Vagina (tissue), 2 donors: ENCODE data around the gene ACVRL1. TPM values are rescaled to one million over a fixed set of nuclear protein-coding genes. Genes with fewer than 3 reads are reported as not detected.

Experiments used
- DNase-seq, 2 donors: peaks; one replicate each; pipeline ENCODE4 v3.0.0-alpha.2; 2017; ENCODE audit errors: extremely low spot score in 2 of 2
- H3K27ac ChIP-seq: fragments of 200-600 bp; sonication (generic); one replicate; pipeline ENCODE4 v1.5.1; 2019
- H3K27me3 ChIP-seq: fragments of 200-600 bp; sonication (generic); one replicate; pipeline ENCODE4 v1.5.1; 2019
- H3K36me3 ChIP-seq, 2 donors: fragments of 200-600 bp; sonication (generic); one replicate each; pipeline ENCODE4 v1.5.1; 2017 to 2019
- H3K4me1 ChIP-seq: fragments of 200-600 bp; sonication (generic); one replicate; pipeline ENCODE4 v1.5.1; 2019
- H3K4me3 ChIP-seq, 2 donors: fragments of 200-600 bp; sonication (generic); 1 replicate in 1 of 2; 2 replicates in 1 of 2; pipeline ENCODE4 v1.5.1; 2016 to 2019
- H3K9me3 ChIP-seq: fragments of 200-600 bp; sonication (generic); one replicate; pipeline ENCODE4 v1.5.1; 2019
- POLR2A ChIP-seq, 2 donors: fragments of 450-650 bp; IDR thresholded peaks; one replicate each; pipeline ENCODE4 v1.6.1; 2017; ENCODE audit warnings: antibody characterized with exemption in 2 of 2, mild to moderate bottlenecking in 2 of 2, moderate library complexity in 2 of 2
- POLR2AphosphoS5 ChIP-seq, 2 donors: sonication (generic); formaldehyde crosslinking; IDR thresholded peaks; one replicate each; pipeline ENCODE4 v1.9.0; 2017; ENCODE audit warnings: antibody characterized with exemption in 2 of 2, mild to moderate bottlenecking in 2 of 2, low read depth in 1 of 2; ENCODE audit not compliant: insufficient read depth in 1 of 2
- intact Hi-C: fragments of 100-400 bp; cut with DNase I; formaldehyde crosslinking; loops from one replicate; pipeline ENCODE4 v1.15.1; 2023
- total RNA-seq: library from RNA; depleted of rRNA; stranded (reverse); fragments of >200 nt; gene quantifications from one replicate; pipeline ENCODE4 v1.2.3, GENCODE V29; 2016
- TF ChIP-seq, protein P1 (sequence below), 3 experiments: fragments of 450-650 bp in 2 of 3; fragments of 200-600 bp in 1 of 3; sonication (generic) in 1 of 3; IDR thresholded peaks; one replicate each; pipeline ENCODE4 v1.5.1; 2017 to 2019; ENCODE audit warnings: antibody characterized with exemption in 3 of 3, mild to moderate bottlenecking in 2 of 3, moderate library complexity in 2 of 3

The ACVRL1 gene
- total RNA-seq, 1 donor from 2014 or later: 115 TPM

DNA sequence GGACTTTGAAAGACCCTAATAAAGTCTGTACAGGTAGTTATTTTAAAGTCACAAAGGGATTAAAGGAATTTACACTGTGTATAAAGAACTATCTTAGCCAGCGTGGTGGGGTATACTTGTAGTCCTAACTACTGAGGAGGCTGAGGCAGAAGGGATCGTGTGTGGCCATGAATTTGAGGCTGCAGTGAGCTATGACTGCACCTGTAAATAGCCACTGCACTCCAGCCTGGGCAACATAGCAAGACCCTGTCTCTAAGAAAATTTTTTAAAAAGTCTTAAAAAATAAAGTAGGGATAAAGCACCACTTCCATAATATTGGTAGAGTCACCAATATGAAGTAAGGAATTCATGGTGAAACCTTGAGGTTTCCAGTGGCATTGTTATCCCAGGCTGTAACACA is 62.3 kb downstream of the ACVRL1 start:
- H3K4me1 ChIP-seq: peaks cover 53% of the 10 kb centered on the region
- no peaks in the 10 kb centered on the region for H3K27me3 ChIP-seq
- H3K9me3 ChIP-seq: no peaks in the 10 kb centered on the region
- no peaks in the 10 kb centered on the region for H3K36me3 ChIP-seq
- no peak overlapping the region for H3K27ac ChIP-seq
- DNase-seq: no peak
- intact Hi-C loops: no loop called here
- H3K4me3 ChIP-seq: no peak overlapping the region
- TF ChIP-seq POLR2A (IDR thresholded peaks at IDR 0.05) (no peak), POLR2AphosphoS5 (IDR thresholded peaks at IDR 0.05; ENCODE audit: insufficient read depth in 1 of 2, low read depth in 1 of 2) (no peak)
- TF ChIP-seq, protein P1, sequence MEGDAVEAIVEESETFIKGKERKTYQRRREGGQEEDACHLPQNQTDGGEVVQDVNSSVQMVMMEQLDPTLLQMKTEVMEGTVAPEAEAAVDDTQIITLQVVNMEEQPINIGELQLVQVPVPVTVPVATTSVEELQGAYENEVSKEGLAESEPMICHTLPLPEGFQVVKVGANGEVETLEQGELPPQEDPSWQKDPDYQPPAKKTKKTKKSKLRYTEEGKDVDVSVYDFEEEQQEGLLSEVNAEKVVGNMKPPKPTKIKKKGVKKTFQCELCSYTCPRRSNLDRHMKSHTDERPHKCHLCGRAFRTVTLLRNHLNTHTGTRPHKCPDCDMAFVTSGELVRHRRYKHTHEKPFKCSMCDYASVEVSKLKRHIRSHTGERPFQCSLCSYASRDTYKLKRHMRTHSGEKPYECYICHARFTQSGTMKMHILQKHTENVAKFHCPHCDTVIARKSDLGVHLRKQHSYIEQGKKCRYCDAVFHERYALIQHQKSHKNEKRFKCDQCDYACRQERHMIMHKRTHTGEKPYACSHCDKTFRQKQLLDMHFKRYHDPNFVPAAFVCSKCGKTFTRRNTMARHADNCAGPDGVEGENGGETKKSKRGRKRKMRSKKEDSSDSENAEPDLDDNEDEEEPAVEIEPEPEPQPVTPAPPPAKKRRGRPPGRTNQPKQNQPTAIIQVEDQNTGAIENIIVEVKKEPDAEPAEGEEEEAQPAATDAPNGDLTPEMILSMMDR (IDR thresholded peaks at IDR 0.05): no peak

DNA sequence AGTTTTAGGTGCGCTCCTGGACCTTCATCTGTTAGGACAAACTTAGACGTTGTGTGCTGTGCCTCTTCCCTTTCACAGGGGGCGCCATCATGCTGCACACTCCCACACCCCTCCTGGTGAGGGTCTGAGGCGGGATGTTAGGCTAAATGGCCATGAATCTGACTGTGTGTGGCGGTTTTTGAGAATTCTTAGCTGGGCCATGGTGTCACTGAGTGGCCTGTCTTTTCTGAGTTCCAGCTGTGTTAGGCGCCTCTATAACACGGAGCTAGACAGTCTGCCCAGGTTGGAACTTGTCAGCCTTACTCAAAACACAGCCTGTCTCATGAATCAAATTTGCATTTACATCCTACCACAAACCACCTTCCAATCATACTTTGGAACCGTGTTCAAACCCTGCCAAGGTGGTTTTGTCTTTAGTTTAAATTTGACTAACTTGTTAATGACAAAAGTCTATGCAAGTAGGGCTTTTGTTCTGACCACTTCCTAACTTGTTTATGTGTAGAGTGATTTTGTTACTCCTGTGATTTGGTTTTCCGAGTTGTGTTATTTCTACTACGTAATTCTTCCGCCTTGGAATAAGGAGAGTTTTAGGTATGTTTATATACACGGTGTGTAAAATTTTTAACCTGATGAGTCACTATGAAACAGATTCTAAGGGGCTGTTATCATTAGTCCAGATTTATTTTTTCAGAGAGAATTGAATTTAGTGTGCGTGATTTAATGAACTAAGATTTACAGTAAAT is 63.8 kb downstream of the ACVRL1 start:
- Histone ChIP-seq H3K4me3 (no peak overlapping the region), H3K9me3 (no peaks in the 10 kb centered on the region), H3K27ac (peak overlapping the region; percentile 12), H3K36me3 (peaks cover 0 to under 1% of the 10 kb centered on the region in 2 donors), H3K4me1 (peaks cover 56% of the 10 kb centered on the region), H3K27me3 (no peaks in the 10 kb centered on the region)
- TF ChIP-seq POLR2AphosphoS5 (IDR thresholded peaks at IDR 0.05; ENCODE audit: insufficient read depth in 1 of 2, low read depth in 1 of 2): no peak
- TF ChIP-seq, protein P1 (IDR thresholded peaks at IDR 0.05): peak in 1 of 3 experiments; percentile 41
- no peak for DNase-seq
- intact Hi-C loops: no loop called here

DNA sequence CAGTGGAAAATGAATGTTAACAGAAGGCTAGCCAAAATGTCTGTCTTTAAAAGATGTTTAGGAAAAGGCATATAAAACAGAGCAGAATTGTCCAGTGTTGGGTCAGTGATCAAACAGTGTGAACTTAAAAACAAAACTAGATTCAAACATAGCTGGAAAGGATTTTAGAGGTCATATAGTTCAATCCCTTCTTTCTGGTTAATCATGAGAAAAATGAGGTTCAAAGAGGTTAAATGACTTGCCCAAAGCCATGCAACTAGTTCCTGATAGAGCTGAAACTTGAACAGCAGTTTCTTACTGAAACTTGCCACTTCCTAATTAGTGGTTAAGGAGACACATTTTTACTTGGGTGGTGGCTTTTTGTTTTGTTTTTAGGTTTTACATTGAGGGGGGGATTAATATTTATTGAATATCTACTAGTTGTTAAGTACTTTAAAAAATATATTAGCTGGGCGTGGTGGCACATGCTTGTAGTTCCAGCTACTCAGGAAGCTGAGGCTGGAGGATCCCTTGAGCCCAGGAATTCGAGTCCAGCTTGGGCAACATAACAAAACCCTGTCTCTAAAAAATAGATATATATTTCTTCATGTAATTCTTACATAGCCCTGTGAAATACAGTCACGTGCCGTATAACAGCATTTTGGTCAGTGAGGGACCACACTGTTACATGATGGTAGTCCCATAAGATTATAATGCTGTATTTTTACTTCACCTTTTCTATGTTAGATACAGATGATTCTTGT is 64.5 kb downstream of the ACVRL1 start:
- TF ChIP-seq POLR2A (IDR thresholded peaks at IDR 0.05): no peak
- no peak for TF ChIP-seq POLR2AphosphoS5 (IDR thresholded peaks at IDR 0.05; ENCODE audit: insufficient read depth in 1 of 2, low read depth in 1 of 2)
- TF ChIP-seq, protein P1 (IDR thresholded peaks at IDR 0.05): no peak
- DNase-seq: no peak
- Histone ChIP-seq H3K4me1 (peaks cover 56% of the 10 kb centered on the region), H3K27me3 (no peaks in the 10 kb centered on the region), H3K36me3 (peaks cover 0 to 8% of the 10 kb centered on the region in 2 donors), H3K9me3 (no peaks in the 10 kb centered on the region), H3K4me3 (no peak overlapping the region), H3K27ac (peak overlapping the region; percentile 40)
- intact Hi-C loops: no loop called here

DNA sequence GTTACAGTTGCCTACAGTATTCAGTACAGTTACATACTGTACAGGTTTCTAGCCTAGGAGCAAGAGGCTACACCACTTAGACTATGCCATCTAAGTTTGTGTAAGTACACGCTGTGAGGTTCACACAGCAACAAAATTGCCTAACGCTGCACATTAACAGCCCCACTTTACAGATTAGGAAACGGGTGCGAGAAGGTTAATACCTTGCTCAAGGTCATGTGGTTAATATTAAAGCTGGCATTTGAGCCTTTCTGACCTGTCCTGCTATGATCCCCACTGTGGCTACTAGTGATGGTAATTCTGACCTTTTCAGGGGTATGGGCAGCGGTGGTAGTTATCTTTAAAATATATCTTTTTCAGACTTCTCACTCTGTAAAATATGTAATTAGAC is 65.1 kb downstream of the ACVRL1 start:
- Histone ChIP-seq H3K9me3 (no peaks in the 10 kb centered on the region), H3K27ac (peak overlapping the region; percentile 40), H3K4me1 (peaks cover 56% of the 10 kb centered on the region), H3K4me3 (no peak overlapping the region), H3K36me3 (peaks cover 0 to 14% of the 10 kb centered on the region in 2 donors), H3K27me3 (no peaks in the 10 kb centered on the region)
- no peak for DNase-seq
- TF ChIP-seq, protein P1 (IDR thresholded peaks at IDR 0.05): no peak
- TF ChIP-seq POLR2A (IDR thresholded peaks at IDR 0.05): no peak
- no peak for TF ChIP-seq POLR2AphosphoS5 (IDR thresholded peaks at IDR 0.05; ENCODE audit: insufficient read depth in 1 of 2, low read depth in 1 of 2)
- intact Hi-C loops: no loop called here

DNA sequence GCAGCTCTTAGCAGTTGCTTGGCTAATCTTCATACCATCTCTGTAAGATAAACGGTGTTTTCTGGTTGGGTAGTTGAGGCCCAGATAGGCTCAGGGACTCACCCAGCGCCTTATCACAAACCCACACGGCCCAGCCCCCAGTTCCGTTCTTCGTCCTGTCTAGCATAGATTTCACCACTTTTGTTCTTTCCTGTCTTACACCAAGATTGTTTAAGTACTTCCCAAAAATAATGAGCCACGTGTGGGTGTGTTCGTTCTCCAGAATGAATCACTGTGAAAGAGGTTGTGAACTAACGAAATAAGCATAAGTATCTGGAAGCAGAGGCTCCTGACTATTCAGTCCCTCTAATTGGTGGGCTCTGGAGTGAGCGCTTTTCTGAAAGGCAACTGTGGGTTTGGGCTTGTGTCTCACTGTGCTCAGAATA is 65.6 kb downstream of the ACVRL1 start:
- no peaks in the 10 kb centered on the region for H3K27me3 ChIP-seq
- no peaks in the 10 kb centered on the region for H3K9me3 ChIP-seq

More for the DNA sequence above, 65.6 kb downstream of the ACVRL1 start:
- no peak for DNase-seq
- peak overlapping the region; percentile 40 for H3K27ac ChIP-seq
- TF ChIP-seq POLR2A (IDR thresholded peaks at IDR 0.05): no peak
- TF ChIP-seq, protein P1 (IDR thresholded peaks at IDR 0.05): no peak
- TF ChIP-seq POLR2AphosphoS5 (IDR thresholded peaks at IDR 0.05; ENCODE audit: insufficient read depth in 1 of 2, low read depth in 1 of 2): no peak
- no peak overlapping the region for H3K4me3 ChIP-seq
- H3K36me3 ChIP-seq: peaks cover 0 to 14% of the 10 kb centered on the region in 2 donors
- peaks cover 56% of the 10 kb centered on the region for H3K4me1 ChIP-seq
- intact Hi-C loops: no loop called here
